ENCODE measurements around the gene ZNF672. TPM values are rescaled to one million over a fixed set of nuclear protein-coding genes. Genes with fewer than 3 reads are reported as not detected.
A peak's percentile ranks its signal among the peaks of the same experiment; 100 is the strongest.
"Not testable (repeated sequence)": the region's sequence is repeated elsewhere in the genome, so short reads cannot be mapped to it uniquely, and the experiment has no call there.

ZNF672 gene
- 16.7 and 38.3 TPM in 2 replicates for total RNA-seq (2014; rRNA removed; shearing (Covaris generic); ENCODE audit: low replicate concordance)

- DNase-seq, result peak; percentile 98
- no peaks in the 10 kb centered on the region for H3K9me2 ChIP-seq (replicated peaks; ENCODE audit: insufficient read depth, low read length)
- no peaks in the 10 kb centered on the region for H3K27me3 ChIP-seq (ENCODE audit: low read length)
- H3K9ac ChIP-seq (ENCODE audit: low read length), result peak within 1 kb of the TSS; percentile 91
- no peaks in the 10 kb centered on the region for H3K36me3 ChIP-seq (ENCODE audit: insufficient read depth, low read length)
- H2AFZ ChIP-seq (ENCODE audit: low read length), result peak within 1 kb of the TSS; percentile 77
- H3K4me3 ChIP-seq (ENCODE audit: low read length), result peak within 1 kb of the TSS; percentile 75
- peaks cover 37% of the 10 kb centered on the region for H3K79me2 ChIP-seq (ENCODE audit: low read length)
- H4K20me1 ChIP-seq (ENCODE audit: insufficient read depth, low read depth, low read length), result no peaks in the 10 kb centered on the region
- H3K9me3 ChIP-seq (ENCODE audit: low read length), result no peaks in the 10 kb centered on the region
- H3K4me1 ChIP-seq (ENCODE audit: low read length), result peaks cover 42% of the 10 kb centered on the region
- peak within 1 kb of the TSS; percentile 92 for H3K4me2 ChIP-seq (ENCODE audit: low read depth, low read length, poor library complexity, severe bottlenecking)
- H3K27ac ChIP-seq (ENCODE audit: low read length), result peak within 1 kb of the TSS; percentile 80
Observed at GRCh38 chr1:248837781-248838356, at the start of gene ZNF672. ZNF672 (plus strand) TSS chr1:248838224; CDS start chr1:248847275, 9,051 bp downstream.

GRCh38 chr1:248788327-248788726 is 49.7 kb upstream of the ZNF672 start:
- H3K36me3 ChIP-seq (ENCODE audit: insufficient read depth, low read length), result no peaks in the 10 kb centered on the region
- DNase-seq, result no peak
- H3K79me2 ChIP-seq (ENCODE audit: low read length), result no peaks in the 10 kb centered on the region
- no peaks in the 10 kb centered on the region for H4K20me1 ChIP-seq (ENCODE audit: insufficient read depth, low read depth, low read length)
- H3K27me3 ChIP-seq (ENCODE audit: low read length), result no peaks in the 10 kb centered on the region
- peaks cover 9% of the 10 kb centered on the region for H3K4me1 ChIP-seq (ENCODE audit: low read length)
- no peak overlapping the region for H3K27ac ChIP-seq (ENCODE audit: low read length)
- H3K9me3 ChIP-seq (ENCODE audit: low read length), result no peaks in the 10 kb centered on the region
- no peak overlapping the region for H3K4me2 ChIP-seq (ENCODE audit: low read depth, low read length, poor library complexity, severe bottlenecking)
- H3K9ac ChIP-seq (ENCODE audit: low read length), result no peak overlapping the region
- no peak overlapping the region for H3K4me3 ChIP-seq (ENCODE audit: low read length)
- H3K9me2 ChIP-seq (replicated peaks; ENCODE audit: insufficient read depth, low read length), result no peaks in the 10 kb centered on the region
- no peak overlapping the region for H2AFZ ChIP-seq (ENCODE audit: low read length)

GRCh38 chr1:248789337-248789736 is 48.7 kb upstream of the ZNF672 start:
- not testable (repeated sequence) for H3K4me2 ChIP-seq (ENCODE audit: low read depth, low read length, poor library complexity, severe bottlenecking); H2AFZ ChIP-seq (ENCODE audit: low read length); H3K9ac ChIP-seq (ENCODE audit: low read length); H3K9me3 ChIP-seq (ENCODE audit: low read length); H3K4me1 ChIP-seq (ENCODE audit: low read length); H3K9me2 ChIP-seq (replicated peaks; ENCODE audit: insufficient read depth, low read length); DNase-seq; H3K27ac ChIP-seq (ENCODE audit: low read length); H3K27me3 ChIP-seq (ENCODE audit: low read length); H4K20me1 ChIP-seq (ENCODE audit: insufficient read depth, low read depth, low read length); H3K4me3 ChIP-seq (ENCODE audit: low read length); H3K79me2 ChIP-seq (ENCODE audit: low read length); H3K36me3 ChIP-seq (ENCODE audit: insufficient read depth, low read length)

- Histone ChIP-seq H3K27me3 (ENCODE audit: low read length) (no peaks in the 10 kb centered on the region), H4K20me1 (ENCODE audit: insufficient read depth, low read depth, low read length) (no peaks in the 10 kb centered on the region), H3K4me3 (ENCODE audit: low read length) (no peak overlapping the region), H3K27ac (ENCODE audit: low read length) (no peak overlapping the region), H2AFZ (ENCODE audit: low read length) (no peak overlapping the region), H3K9me3 (ENCODE audit: low read length) (peaks cover 4% of the 10 kb centered on the region), H3K4me1 (ENCODE audit: low read length) (peaks cover 9% of the 10 kb centered on the region), H3K4me2 (ENCODE audit: low read depth, low read length, poor library complexity, severe bottlenecking) (no peak overlapping the region), H3K9me2 (replicated peaks; ENCODE audit: insufficient read depth, low read length) (no peaks in the 10 kb centered on the region), H3K36me3 (ENCODE audit: insufficient read depth, low read length) (no peaks in the 10 kb centered on the region), H3K9ac (ENCODE audit: low read length) (no peak overlapping the region), H3K79me2 (ENCODE audit: low read length) (no peaks in the 10 kb centered on the region)
- DNase-seq, result no peak
Observed at GRCh38 chr1:248790456-248790855, 47.6 kb upstream of the ZNF672 start.

- H3K79me2 ChIP-seq (ENCODE audit: low read length), result no peaks in the 10 kb centered on the region
- no peaks in the 10 kb centered on the region for H3K36me3 ChIP-seq (ENCODE audit: insufficient read depth, low read length)
- no peaks in the 10 kb centered on the region for H4K20me1 ChIP-seq (ENCODE audit: insufficient read depth, low read depth, low read length)
- no peak overlapping the region for H3K4me2 ChIP-seq (ENCODE audit: low read depth, low read length, poor library complexity, severe bottlenecking)
- H2AFZ ChIP-seq (ENCODE audit: low read length), result no peak overlapping the region
- H3K27me3 ChIP-seq (ENCODE audit: low read length), result no peaks in the 10 kb centered on the region
- no peak overlapping the region for H3K9ac ChIP-seq (ENCODE audit: low read length)
- no peak for DNase-seq
- peaks cover 9% of the 10 kb centered on the region for H3K4me1 ChIP-seq (ENCODE audit: low read length)
- H3K27ac ChIP-seq (ENCODE audit: low read length), result no peak overlapping the region
- peaks cover 4% of the 10 kb centered on the region for H3K9me3 ChIP-seq (ENCODE audit: low read length)
- H3K9me2 ChIP-seq (replicated peaks; ENCODE audit: insufficient read depth, low read length), result no peaks in the 10 kb centered on the region
- H3K4me3 ChIP-seq (ENCODE audit: low read length), result no peak overlapping the region
Observed at GRCh38 chr1:248791010-248791409, 47.0 kb upstream of the ZNF672 start.

GRCh38 chr1:248792342-248792741 is 45.7 kb upstream of the ZNF672 start:
- no peaks in the 10 kb centered on the region for H3K79me2 ChIP-seq (ENCODE audit: low read length)
- H3K27me3 ChIP-seq (ENCODE audit: low read length), result no peaks in the 10 kb centered on the region
- H3K9me3 ChIP-seq (ENCODE audit: low read length), result peaks cover 4% of the 10 kb centered on the region
- peak overlapping the region; percentile 40; the same call in 1 of the 2 replicates for H3K27ac ChIP-seq (ENCODE audit: low read length)
- H4K20me1 ChIP-seq (ENCODE audit: insufficient read depth, low read depth, low read length), result no peaks in the 10 kb centered on the region
- peaks cover 9% of the 10 kb centered on the region for H3K4me1 ChIP-seq (ENCODE audit: low read length)
- no peaks in the 10 kb centered on the region for H3K36me3 ChIP-seq (ENCODE audit: insufficient read depth, low read length)
- H3K4me3 ChIP-seq (ENCODE audit: low read length), result no peak overlapping the region
- peak; percentile 55 for DNase-seq
- no peak overlapping the region for H3K4me2 ChIP-seq (ENCODE audit: low read depth, low read length, poor library complexity, severe bottlenecking)
- no peak overlapping the region for H3K9ac ChIP-seq (ENCODE audit: low read length)
- no peaks in the 10 kb centered on the region for H3K9me2 ChIP-seq (replicated peaks; ENCODE audit: insufficient read depth, low read length)
- peak overlapping the region; percentile 73; the same call in 1 of the 2 replicates for H2AFZ ChIP-seq (ENCODE audit: low read length)

GRCh38 chr1:248793592-248793991 is 44.4 kb upstream of the ZNF672 start:
- no peak overlapping the region for H3K9ac ChIP-seq (ENCODE audit: low read length)
- no peak overlapping the region for H2AFZ ChIP-seq (ENCODE audit: low read length)
- H3K79me2 ChIP-seq (ENCODE audit: low read length), result no peaks in the 10 kb centered on the region
- no peak overlapping the region for H3K4me2 ChIP-seq (ENCODE audit: low read depth, low read length, poor library complexity, severe bottlenecking)
- peaks cover 9% of the 10 kb centered on the region for H3K4me1 ChIP-seq (ENCODE audit: low read length)
- DNase-seq, result no peak
- no peaks in the 10 kb centered on the region for H3K27me3 ChIP-seq (ENCODE audit: low read length)
- H3K27ac ChIP-seq (ENCODE audit: low read length), result no peak overlapping the region
- H4K20me1 ChIP-seq (ENCODE audit: insufficient read depth, low read depth, low read length), result no peaks in the 10 kb centered on the region
- H3K9me2 ChIP-seq (replicated peaks; ENCODE audit: insufficient read depth, low read length), result no peaks in the 10 kb centered on the region
- no peak overlapping the region for H3K4me3 ChIP-seq (ENCODE audit: low read length)
- H3K9me3 ChIP-seq (ENCODE audit: low read length), result peaks cover 4% of the 10 kb centered on the region
- no peaks in the 10 kb centered on the region for H3K36me3 ChIP-seq (ENCODE audit: insufficient read depth, low read length)

- H2AFZ ChIP-seq (ENCODE audit: low read length); H3K9me2 ChIP-seq (replicated peaks; ENCODE audit: insufficient read depth, low read length); DNase-seq; H3K9ac ChIP-seq (ENCODE audit: low read length); H3K36me3 ChIP-seq (ENCODE audit: insufficient read depth, low read length); H3K79me2 ChIP-seq (ENCODE audit: low read length); H3K4me2 ChIP-seq (ENCODE audit: low read depth, low read length, poor library complexity, severe bottlenecking); H3K9me3 ChIP-seq (ENCODE audit: low read length); H4K20me1 ChIP-seq (ENCODE audit: insufficient read depth, low read depth, low read length); H3K4me3 ChIP-seq (ENCODE audit: low read length); H3K27ac ChIP-seq (ENCODE audit: low read length); H3K4me1 ChIP-seq (ENCODE audit: low read length); H3K27me3 ChIP-seq (ENCODE audit: low read length): not testable (repeated sequence)
Observed at GRCh38 chr1:248794663-248795062, 43.4 kb upstream of the ZNF672 start.

All from Karpas-422 (cell line).